ENCODE measurements around the gene ZFP36L1. TPM values are rescaled to one million over a fixed set of nuclear protein-coding genes. Genes with fewer than 3 reads are reported as not detected.

The ZFP36L1 gene
- total RNA-seq, 1 experiment from 2014 or later, result 69.5 TPM

GRCh38 chr14:68822926-68823325 is 30.1 kb upstream of the ZFP36L1 start:
- ChIA-PET CTCF (no interaction called here), POLR2A (ENCODE audit: low non-redundant PET) (no interaction called here)
- DNase-seq (ENCODE audit: low spot score), result no peak
- Histone ChIP-seq H3K36me3 (ENCODE audit: insufficient read depth, low read length, poor library complexity, severe bottlenecking) (no peaks in the 10 kb centered on the region), H3K27ac (ENCODE audit: low read depth, low read length, poor library complexity, severe bottlenecking) (no peak overlapping the region), H3K4me3 (ENCODE audit: low read depth, low read length, poor library complexity, severe bottlenecking) (no peak overlapping the region), H3K27me3 (replicated peaks; ENCODE audit: insufficient read depth, low read depth, low read length, poor library complexity) (no peaks in the 10 kb centered on the region), H3K9me3 (ENCODE audit: low read depth, low read length, poor library complexity, severe bottlenecking) (no peaks in the 10 kb centered on the region), H3K4me1 (ENCODE audit: insufficient read depth, low read length, poor library complexity, severe bottlenecking) (no peaks in the 10 kb centered on the region)
- TF ChIP-seq EZH2 (IDR thresholded peaks at IDR 0.05; ENCODE audit: borderline replicate concordance, low read depth, low read length, poor library complexity, severe bottlenecking), result no peak
- TF ChIP-seq CTCF (conservative IDR thresholded peaks at IDR 0.05; ENCODE audit: low read depth, low read length), result no peak
- BruUV-seq (replicated peaks), result no TSS peak
- intact Hi-C loops (cut with micrococcal nuclease; ENCODE audit: unreplicated experiment), result no loop called here

GRCh38 chr14:68822132-68822651 is 29.3 kb upstream of the ZFP36L1 start:
- ChIA-PET CTCF (no interaction called here), POLR2A (ENCODE audit: low non-redundant PET) (no interaction called here)
- no peaks in the 10 kb centered on the region for H3K36me3 ChIP-seq (ENCODE audit: insufficient read depth, low read length, poor library complexity, severe bottlenecking)
- intact Hi-C loops (cut with micrococcal nuclease; ENCODE audit: unreplicated experiment), result no loop called here
- no peaks in the 10 kb centered on the region for H3K27me3 ChIP-seq (replicated peaks; ENCODE audit: insufficient read depth, low read depth, low read length, poor library complexity)
- no TSS peak for BruUV-seq (replicated peaks)
- no peaks in the 10 kb centered on the region for H3K4me1 ChIP-seq (ENCODE audit: insufficient read depth, low read length, poor library complexity, severe bottlenecking)
- H3K27ac ChIP-seq (ENCODE audit: low read depth, low read length, poor library complexity, severe bottlenecking), result no peak overlapping the region
- H3K4me3 ChIP-seq (ENCODE audit: low read depth, low read length, poor library complexity, severe bottlenecking), result no peak overlapping the region
- TF ChIP-seq EZH2 (IDR thresholded peaks at IDR 0.05; ENCODE audit: borderline replicate concordance, low read depth, low read length, poor library complexity, severe bottlenecking), result no peak
- TF ChIP-seq CTCF (conservative IDR thresholded peaks at IDR 0.05; ENCODE audit: low read depth, low read length), result no peak
- DNase-seq (ENCODE audit: low spot score), result no peak
- H3K9me3 ChIP-seq (ENCODE audit: low read depth, low read length, poor library complexity, severe bottlenecking), result no peaks in the 10 kb centered on the region

GRCh38 chr14:68820999-68821683 is 28.3 kb upstream of the ZFP36L1 start:
- H3K27me3 ChIP-seq (replicated peaks; ENCODE audit: insufficient read depth, low read depth, low read length, poor library complexity), result no peaks in the 10 kb centered on the region
- DNase-seq (ENCODE audit: low spot score), result no peak
- CTCF ChIA-PET, result no interaction called here
- H3K4me1 ChIP-seq (ENCODE audit: insufficient read depth, low read length, poor library complexity, severe bottlenecking), result peaks cover 3% of the 10 kb centered on the region
- H3K36me3 ChIP-seq (ENCODE audit: insufficient read depth, low read length, poor library complexity, severe bottlenecking), result no peaks in the 10 kb centered on the region
- no peak overlapping the region for H3K4me3 ChIP-seq (ENCODE audit: low read depth, low read length, poor library complexity, severe bottlenecking)
- no peak overlapping the region for H3K27ac ChIP-seq (ENCODE audit: low read depth, low read length, poor library complexity, severe bottlenecking)
- POLR2A ChIA-PET (ENCODE audit: low non-redundant PET), result no interaction called here
- BruUV-seq (replicated peaks), result no TSS peak
- no peak for TF ChIP-seq CTCF (conservative IDR thresholded peaks at IDR 0.05; ENCODE audit: low read depth, low read length)
- no peaks in the 10 kb centered on the region for H3K9me3 ChIP-seq (ENCODE audit: low read depth, low read length, poor library complexity, severe bottlenecking)
- intact Hi-C loops (cut with micrococcal nuclease; ENCODE audit: unreplicated experiment), result no loop called here
